ENCODE results near the gene NTN1. TPM values are rescaled to one million over a fixed set of nuclear protein-coding genes. Genes with fewer than 3 reads are reported as not detected.

Gene NTN1
- total and polyA plus RNA-seq, 2 of the 13 experiments (the other 11 are each of a cell fraction or from before 2014, with no cell fraction given): 0.04 to 0.05 TPM

DNA sequence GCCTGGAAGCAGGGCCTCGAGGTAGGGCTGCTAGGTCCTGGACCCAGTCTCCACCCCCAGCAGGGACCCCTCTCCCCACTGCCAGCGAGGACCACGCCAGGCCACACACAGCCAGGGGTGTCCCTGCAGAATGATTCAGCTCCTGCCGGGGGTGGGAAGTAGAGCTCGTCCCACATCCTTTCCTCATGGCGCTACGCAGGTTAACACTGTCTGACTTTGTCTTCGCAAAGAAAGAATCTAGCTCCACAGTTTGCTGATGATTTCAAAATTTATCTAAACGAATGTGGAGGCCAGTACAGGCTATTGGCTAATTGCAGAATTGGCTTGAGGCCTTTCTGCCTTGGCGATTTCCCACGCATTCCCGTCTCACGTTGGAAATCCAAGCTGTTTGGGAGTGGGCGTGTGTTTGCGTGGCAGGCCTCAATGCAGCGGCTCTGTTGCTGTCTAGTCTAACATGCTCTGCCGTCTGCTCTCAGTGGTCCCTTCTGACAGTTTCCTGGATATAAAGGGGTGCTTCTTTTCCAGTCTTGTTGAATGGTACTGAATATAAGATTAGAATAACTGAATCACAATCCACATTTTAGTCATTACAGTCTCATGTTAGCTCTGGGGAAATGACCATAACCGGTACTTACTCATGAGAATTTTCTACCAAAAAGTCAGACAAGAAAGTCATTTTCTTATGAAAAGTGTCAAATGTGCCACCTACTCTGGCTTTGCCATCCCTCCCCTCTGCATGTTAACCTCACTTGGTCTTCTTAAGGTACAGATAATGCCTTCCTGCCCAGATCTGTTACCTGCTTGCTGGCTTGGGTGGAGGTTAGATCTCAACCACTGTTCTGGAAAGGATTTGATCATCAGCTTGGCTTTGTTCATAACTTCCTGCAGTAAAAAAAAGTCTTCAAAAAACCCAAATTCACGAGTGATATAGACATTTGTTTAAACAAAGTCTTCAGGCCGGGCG, 252.4 kb downstream of the NTN1 start (continued):
- TF ChIP-seq, protein P1, sequence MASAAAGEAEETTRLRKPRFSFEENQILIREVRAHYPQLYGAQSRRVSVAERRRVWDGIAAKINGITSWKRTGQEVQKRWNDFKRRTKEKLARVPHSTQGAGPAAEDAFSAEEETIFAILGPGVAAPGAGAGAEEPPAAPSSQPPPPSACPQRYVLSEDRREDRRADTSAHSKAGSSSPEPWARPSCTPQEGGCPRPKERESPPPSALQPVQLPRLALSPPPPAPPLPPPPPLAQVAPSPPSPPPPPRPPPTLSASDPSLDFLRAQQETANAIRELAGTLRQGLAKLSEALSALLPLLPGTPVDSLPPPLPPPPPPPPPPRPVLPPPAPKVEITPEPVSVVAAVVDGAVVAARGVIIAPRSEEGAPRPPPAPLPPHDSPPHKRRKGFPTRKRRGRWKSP (CRISPR knock-in tag; IDR thresholded peaks at IDR 0.05): no peak
- no peak for TF ChIP-seq HHEX (CRISPR knock-in tag; IDR thresholded peaks at IDR 0.05)
- TF ChIP-seq ZNF629 (CRISPR knock-in tag; conservative IDR thresholded peaks at IDR 0.05): no peak
- TF ChIP-seq ATF1 (CRISPR knock-in tag; IDR thresholded peaks at IDR 0.05): no peak
- no peak for TF ChIP-seq ZNF205 (CRISPR knock-in tag; IDR thresholded peaks at IDR 0.05)
- no peak for TF ChIP-seq BORCS8-MEF2B (CRISPR knock-in tag; IDR thresholded peaks at IDR 0.05)
- no peak for TF ChIP-seq MIER3 (CRISPR knock-in tag; IDR thresholded peaks at IDR 0.05; ENCODE audit: borderline replicate concordance)
- TF ChIP-seq, protein P2, sequence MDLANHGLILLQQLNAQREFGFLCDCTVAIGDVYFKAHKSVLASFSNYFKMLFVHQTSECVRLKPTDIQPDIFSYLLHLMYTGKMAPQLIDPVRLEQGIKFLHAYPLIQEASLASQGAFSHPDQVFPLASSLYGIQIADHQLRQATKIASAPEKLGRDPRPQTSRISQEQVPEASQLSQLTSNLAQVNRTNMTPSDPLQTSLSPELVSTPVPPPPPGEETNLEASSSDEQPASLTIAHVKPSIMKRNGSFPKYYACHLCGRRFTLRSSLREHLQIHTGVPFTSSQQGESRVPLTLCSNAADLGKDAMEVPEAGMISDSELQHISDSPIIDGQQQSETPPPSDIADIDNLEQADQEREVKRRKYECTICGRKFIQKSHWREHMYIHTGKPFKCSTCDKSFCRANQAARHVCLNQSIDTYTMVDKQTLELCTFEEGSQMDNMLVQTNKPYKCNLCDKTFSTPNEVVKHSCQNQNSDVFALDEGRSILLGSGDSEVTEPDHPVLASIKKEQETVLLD (CRISPR knock-in tag; IDR thresholded peaks at IDR 0.05; ENCODE audit: low read depth): no peak

DNA sequence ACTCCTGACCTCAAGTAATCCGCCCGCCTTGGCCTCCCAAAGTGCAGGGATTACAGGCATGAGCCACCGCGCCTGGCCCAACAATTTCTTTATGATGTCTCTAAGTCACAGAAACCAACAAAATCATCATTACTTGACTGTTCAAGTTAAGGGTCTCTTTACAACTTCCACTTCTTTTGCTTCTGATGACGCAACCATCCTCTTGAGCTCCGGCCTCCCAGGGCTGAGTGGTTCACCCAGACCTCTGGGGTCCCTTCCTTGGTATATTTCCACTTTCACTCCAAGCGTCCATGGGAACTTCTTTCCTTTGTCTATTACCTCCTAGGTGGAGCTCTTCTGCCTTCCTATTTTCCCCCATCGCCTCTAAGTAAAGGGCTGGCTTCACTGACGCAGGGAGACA, 253.7 kb downstream of the NTN1 start:
- POLR2A ChIA-PET: no interaction called here
- no peak for TF ChIP-seq ISX (CRISPR knock-in tag; conservative IDR thresholded peaks at IDR 0.05)
- no peak for TF ChIP-seq YEATS2 (CRISPR knock-in tag; IDR thresholded peaks at IDR 0.05; ENCODE audit: borderline replicate concordance)
- TF ChIP-seq CEBPB (IDR thresholded peaks at IDR 0.05; ENCODE audit: borderline replicate concordance, low read depth, low read length): peak; percentile 68; the same call in 1 of the 2 replicates
- TF ChIP-seq, protein P3, sequence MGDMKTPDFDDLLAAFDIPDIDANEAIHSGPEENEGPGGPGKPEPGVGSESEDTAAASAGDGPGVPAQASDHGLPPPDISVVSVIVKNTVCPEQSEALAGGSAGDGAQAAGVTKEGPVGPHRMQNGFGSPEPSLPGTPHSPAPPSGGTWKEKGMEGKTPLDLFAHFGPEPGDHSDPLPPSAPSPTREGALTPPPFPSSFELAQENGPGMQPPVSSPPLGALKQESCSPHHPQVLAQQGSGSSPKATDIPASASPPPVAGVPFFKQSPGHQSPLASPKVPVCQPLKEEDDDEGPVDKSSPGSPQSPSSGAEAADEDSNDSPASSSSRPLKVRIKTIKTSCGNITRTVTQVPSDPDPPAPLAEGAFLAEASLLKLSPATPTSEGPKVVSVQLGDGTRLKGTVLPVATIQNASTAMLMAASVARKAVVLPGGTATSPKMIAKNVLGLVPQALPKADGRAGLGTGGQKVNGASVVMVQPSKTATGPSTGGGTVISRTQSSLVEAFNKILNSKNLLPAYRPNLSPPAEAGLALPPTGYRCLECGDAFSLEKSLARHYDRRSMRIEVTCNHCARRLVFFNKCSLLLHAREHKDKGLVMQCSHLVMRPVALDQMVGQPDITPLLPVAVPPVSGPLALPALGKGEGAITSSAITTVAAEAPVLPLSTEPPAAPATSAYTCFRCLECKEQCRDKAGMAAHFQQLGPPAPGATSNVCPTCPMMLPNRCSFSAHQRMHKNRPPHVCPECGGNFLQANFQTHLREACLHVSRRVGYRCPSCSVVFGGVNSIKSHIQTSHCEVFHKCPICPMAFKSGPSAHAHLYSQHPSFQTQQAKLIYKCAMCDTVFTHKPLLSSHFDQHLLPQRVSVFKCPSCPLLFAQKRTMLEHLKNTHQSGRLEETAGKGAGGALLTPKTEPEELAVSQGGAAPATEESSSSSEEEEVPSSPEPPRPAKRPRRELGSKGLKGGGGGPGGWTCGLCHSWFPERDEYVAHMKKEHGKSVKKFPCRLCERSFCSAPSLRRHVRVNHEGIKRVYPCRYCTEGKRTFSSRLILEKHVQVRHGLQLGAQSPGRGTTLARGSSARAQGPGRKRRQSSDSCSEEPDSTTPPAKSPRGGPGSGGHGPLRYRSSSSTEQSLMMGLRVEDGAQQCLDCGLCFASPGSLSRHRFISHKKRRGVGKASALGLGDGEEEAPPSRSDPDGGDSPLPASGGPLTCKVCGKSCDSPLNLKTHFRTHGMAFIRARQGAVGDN (CRISPR knock-in tag; IDR thresholded peaks at IDR 0.05): no peak

More for the DNA sequence above, 253.7 kb downstream of the NTN1 start:
- ATAC-seq: no peak
- no TSS peak for BruUV-seq (replicated peaks)
- no peak for DNase-seq (ENCODE audit: low spot score)
- Histone ChIP-seq H3K9ac (ENCODE audit: insufficient read depth, low read depth, low read length) (no peak overlapping the region), H4K20me1 (ENCODE audit: insufficient read depth, low read length) (no peaks in the 10 kb centered on the region), H2AFZ (ENCODE audit: low read length) (no peak overlapping the region), H3K27ac (ENCODE audit: extremely low read length, insufficient read depth, low read length) (no peak overlapping the region), H3K27me3 (ENCODE audit: control insufficient read depth in 1 of 2, insufficient read depth in 2 of 2, low read length in 2 of 2) (no peaks in the 10 kb centered on the region), H3K79me2 (ENCODE audit: insufficient read depth, low read length) (no peaks in the 10 kb centered on the region), H3K4me2 (ENCODE audit: low read depth, low read length) (no peak overlapping the region), H3K9me3 (ENCODE audit: low read length) (no peaks in the 10 kb centered on the region), H3K4me3 (replicated peaks in 1 of 3; ENCODE audit: insufficient read depth in 1 of 3, low read depth in 2 of 3, low read length in 3 of 3) (no peak overlapping the region), H3K36me3 (replicated peaks in 1 of 2; ENCODE audit: control insufficient read depth in 1 of 2, insufficient read depth in 2 of 2, low read length in 2 of 2) (no peaks in the 10 kb centered on the region), H3K4me1 (ENCODE audit: insufficient read depth, low read length) (no peaks in the 10 kb centered on the region)
- in situ Hi-C loops (cut with HindIII; ENCODE audit: extremely low pct_ligation_motif_present, low pct_unique_long_range_greater_than_20kb): loop anchor here (25.0 kb wide), 1 partner anchor 288 kb away; no protein-coding TSS in a partner anchor
- 97% methylated on average over 9 of the region's 9 CpGs for WGBS (ENCODE audit: low lambda C conversion rate)
- CTCF ChIA-PET (ENCODE audit: low intra/inter-chr PET ratio, low total read pairs): no interaction called here
- FAIRE-seq: no peak
- intact Hi-C loops (cut with micrococcal nuclease; ENCODE audit: unreplicated experiment): no loop called here

Measured in HepG2 (cell line).